ENCODE results near the gene RNASET2. TPM values are rescaled to one million over a fixed set of nuclear protein-coding genes. Genes with fewer than 3 reads are reported as not detected.

RNASET2 gene
- total RNA-seq, 1 donor from 2014 or later, result 13.4 TPM

DNA sequence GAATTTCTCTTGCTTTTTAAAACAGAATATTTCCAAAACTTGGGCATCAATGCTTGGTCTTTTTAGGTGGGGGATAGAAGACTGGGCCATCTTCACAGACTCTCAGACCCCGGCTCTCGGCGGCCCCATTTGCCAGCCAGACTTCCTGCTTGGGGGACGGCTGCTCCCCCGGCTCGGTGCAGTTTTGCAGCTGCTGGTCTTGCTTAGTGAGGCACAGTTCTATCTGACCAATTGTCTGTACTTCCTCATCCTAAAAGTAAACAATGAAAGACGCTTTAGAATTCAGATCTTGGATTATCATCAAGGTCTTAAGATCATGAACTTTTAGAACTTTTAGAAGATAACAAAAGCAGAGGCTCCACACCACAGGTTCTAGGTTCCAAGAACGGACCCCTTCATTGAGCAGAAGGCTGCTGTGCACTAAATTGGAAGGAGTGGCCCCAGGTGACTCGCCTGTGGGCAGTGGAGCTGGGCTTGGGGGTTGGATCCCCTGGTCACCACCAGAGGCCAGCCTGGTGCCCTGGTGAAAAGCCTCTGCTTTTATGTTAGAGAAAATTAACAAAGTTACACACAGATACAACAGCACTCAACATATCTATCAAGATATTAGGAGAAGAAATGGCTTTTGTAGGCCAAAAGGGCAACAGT, 26.7 kb downstream of the RNASET2 start:
- intact Hi-C loops (cut with micrococcal nuclease), result no loop called here
- no peak for DNase-seq
- peak overlapping the region; percentile 48 for H3K4me3 ChIP-seq
- H3K27ac ChIP-seq (replicated peaks), result peak overlapping the region; percentile 90
- TF ChIP-seq, protein P1, sequence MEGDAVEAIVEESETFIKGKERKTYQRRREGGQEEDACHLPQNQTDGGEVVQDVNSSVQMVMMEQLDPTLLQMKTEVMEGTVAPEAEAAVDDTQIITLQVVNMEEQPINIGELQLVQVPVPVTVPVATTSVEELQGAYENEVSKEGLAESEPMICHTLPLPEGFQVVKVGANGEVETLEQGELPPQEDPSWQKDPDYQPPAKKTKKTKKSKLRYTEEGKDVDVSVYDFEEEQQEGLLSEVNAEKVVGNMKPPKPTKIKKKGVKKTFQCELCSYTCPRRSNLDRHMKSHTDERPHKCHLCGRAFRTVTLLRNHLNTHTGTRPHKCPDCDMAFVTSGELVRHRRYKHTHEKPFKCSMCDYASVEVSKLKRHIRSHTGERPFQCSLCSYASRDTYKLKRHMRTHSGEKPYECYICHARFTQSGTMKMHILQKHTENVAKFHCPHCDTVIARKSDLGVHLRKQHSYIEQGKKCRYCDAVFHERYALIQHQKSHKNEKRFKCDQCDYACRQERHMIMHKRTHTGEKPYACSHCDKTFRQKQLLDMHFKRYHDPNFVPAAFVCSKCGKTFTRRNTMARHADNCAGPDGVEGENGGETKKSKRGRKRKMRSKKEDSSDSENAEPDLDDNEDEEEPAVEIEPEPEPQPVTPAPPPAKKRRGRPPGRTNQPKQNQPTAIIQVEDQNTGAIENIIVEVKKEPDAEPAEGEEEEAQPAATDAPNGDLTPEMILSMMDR (IDR thresholded peaks at IDR 0.05; ENCODE audit: borderline replicate concordance), result no peak
- no peaks in the 10 kb centered on the region for H3K27me3 ChIP-seq (ENCODE audit: low read depth)
- no peaks in the 10 kb centered on the region for H3K9me3 ChIP-seq (replicated peaks)
- H3K36me3 ChIP-seq, result peaks cover 32% of the 10 kb centered on the region
- H3K4me1 ChIP-seq, result peaks cover 30% of the 10 kb centered on the region

DNA sequence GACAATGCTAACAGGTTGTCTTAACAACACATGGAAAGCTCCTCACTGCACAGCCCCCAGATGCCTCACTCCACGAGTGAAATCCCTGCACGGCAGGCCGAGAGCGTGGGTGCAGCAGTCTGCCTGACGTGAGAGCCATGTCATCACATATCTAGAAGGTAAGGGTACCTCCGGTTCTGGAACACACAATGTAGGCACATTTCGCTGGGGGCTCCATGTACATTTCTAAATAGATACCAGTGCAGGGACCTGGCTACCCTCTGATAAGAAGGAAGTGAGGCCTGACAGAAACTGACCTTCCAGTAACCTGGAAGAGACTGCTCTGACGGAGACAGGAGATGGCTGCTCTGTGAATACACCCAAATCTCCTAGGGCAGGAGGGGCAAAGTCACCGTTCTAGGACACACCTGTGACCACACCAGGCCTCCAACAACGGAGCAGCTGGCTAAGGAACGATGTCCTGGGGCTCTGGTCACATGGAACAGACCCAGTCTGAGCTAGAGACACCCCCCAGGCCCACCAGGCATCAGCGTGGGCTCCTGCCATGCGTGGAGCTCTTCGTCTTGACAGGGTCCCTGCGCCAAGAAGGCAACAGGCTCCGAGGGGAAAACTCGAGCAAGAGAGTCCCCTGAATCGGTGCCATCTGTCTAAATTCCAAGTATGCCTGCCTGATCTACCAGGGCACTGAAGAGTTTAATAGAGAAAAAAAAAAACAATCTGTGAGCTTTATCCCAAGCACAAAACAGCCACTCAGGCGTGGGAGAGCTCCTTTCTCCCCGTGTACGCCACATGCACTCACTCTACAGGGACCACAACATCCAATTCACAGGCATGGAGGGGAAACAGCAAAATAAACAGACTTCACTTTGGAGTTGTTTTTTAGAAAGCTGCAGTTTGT, 27.5 kb downstream of the RNASET2 start:
- intact Hi-C loops (cut with micrococcal nuclease), result no loop called here
- peaks cover 24% of the 10 kb centered on the region for H3K36me3 ChIP-seq
- DNase-seq, result no peak
- TF ChIP-seq, protein P1 (IDR thresholded peaks at IDR 0.05; ENCODE audit: borderline replicate concordance), result no peak
- H3K4me3 ChIP-seq, result peak overlapping the region; percentile 48
- no peaks in the 10 kb centered on the region for H3K27me3 ChIP-seq (ENCODE audit: low read depth)
- peak overlapping the region; percentile 90 for H3K27ac ChIP-seq (replicated peaks)
- no peaks in the 10 kb centered on the region for H3K9me3 ChIP-seq (replicated peaks)
- peaks cover 30% of the 10 kb centered on the region for H3K4me1 ChIP-seq

DNA sequence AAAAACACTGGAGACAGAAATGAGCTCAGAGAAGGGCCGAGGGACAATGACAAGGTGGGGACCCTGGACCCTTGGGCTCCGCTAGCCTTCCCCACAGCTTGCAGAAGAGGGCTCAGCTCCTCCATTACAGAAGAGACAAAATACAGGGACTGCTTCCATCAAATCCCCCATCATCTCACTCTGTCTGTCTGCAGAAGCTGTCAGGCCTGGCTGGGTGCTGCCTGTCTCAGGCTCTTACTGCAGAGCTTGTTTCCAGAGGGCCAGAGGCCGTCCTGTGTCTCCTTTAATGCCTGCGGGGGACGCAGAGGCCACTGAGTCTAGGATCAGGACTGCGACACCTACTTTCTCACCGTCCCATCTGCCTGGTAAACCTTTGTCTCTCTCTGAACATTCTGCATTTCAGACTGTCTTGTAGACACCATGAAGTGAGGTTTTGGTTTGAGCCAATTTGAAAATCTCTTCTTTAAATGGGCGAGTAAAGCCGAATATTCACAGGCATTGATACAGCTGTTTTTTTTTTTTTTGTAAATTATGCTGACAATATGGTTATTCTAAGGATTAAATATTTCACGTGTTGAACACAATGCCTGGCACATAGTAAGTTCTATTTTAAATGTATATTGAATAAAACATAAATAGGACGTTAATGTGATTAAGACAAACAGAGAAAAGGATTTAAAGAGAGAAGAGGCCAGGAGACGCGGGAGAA, 28.3 kb downstream of the RNASET2 start:
- Histone ChIP-seq H3K9me3 (replicated peaks) (no peaks in the 10 kb centered on the region), H3K4me3 (peak overlapping the region; percentile 48), H3K27me3 (ENCODE audit: low read depth) (no peaks in the 10 kb centered on the region), H3K27ac (replicated peaks) (peak overlapping the region; percentile 90), H3K4me1 (peaks cover 30% of the 10 kb centered on the region), H3K36me3 (peaks cover 16% of the 10 kb centered on the region)
- TF ChIP-seq, protein P1 (IDR thresholded peaks at IDR 0.05; ENCODE audit: borderline replicate concordance), result no peak
- intact Hi-C loops (cut with micrococcal nuclease), result no loop called here
- no peak for DNase-seq

DNA sequence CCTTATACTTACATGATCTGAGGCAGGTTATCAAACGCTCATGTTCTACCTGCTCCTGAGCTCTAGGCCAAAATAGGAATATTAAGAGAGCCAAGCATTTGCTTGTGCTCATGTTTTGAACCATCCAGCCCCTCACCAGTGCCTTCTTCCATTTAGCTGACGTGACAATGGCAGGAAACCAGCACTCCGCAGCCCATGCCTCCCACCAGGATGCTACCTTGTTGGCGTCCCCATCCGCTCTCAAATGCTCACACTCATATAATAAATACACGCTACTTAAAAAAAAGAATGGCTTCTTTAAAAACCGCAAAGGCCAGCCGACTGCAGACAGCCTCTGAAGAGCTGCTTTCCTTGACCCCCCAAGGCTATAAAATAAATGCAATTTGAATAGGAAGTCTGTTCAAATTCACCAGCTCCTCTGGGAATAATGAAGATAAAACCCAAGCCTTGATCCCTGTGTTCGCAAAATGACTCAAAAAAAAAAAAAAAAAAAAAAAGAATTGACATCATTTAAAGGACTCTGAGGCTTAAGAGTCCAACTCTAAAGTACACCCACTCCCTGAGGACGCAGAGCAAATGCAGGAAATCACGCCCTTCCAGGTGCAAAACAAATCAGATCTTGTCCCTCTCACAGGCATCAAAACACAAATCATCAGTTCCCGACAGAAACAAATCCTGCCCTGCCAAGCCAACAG, 29.0 kb downstream of the RNASET2 start:
- DNase-seq, result no peak
- H3K4me3 ChIP-seq, result peak overlapping the region; percentile 48
- no peaks in the 10 kb centered on the region for H3K27me3 ChIP-seq (ENCODE audit: low read depth)
- H3K27ac ChIP-seq (replicated peaks), result peak overlapping the region; percentile 90
- H3K9me3 ChIP-seq (replicated peaks), result no peaks in the 10 kb centered on the region
- intact Hi-C loops (cut with micrococcal nuclease), result no loop called here
- peaks cover 15% of the 10 kb centered on the region for H3K36me3 ChIP-seq
- TF ChIP-seq, protein P1 (IDR thresholded peaks at IDR 0.05; ENCODE audit: borderline replicate concordance), result no peak
- H3K4me1 ChIP-seq, result peaks cover 30% of the 10 kb centered on the region

DNA sequence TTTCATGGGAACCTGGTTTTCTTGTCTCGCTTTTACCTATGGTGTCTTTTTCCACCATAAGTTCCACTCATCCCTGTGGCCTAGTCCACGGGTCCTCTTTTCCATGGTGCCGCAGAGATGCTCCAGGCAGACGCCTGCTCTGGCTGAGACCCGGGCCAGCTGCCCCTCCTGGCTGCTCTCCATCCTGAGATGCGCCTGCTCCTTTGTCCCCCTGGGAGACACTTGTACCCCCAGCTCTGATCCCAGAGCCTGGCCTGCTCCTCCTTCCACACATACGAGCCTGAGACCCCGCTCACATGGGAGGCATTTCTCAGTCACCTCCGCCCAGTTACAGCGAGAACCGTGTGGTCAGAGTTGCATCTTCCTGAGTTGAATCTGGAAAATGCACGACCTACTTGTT, 29.6 kb downstream of the RNASET2 start:
- intact Hi-C loops (cut with micrococcal nuclease), result no loop called here
- TF ChIP-seq, protein P1 (IDR thresholded peaks at IDR 0.05; ENCODE audit: borderline replicate concordance), result no peak
- Histone ChIP-seq H3K9me3 (replicated peaks) (no peaks in the 10 kb centered on the region), H3K27ac (replicated peaks) (peak overlapping the region; percentile 90), H3K4me3 (peak overlapping the region; percentile 48), H3K4me1 (peaks cover 30% of the 10 kb centered on the region), H3K36me3 (peaks cover 15% of the 10 kb centered on the region), H3K27me3 (ENCODE audit: low read depth) (no peaks in the 10 kb centered on the region)
- DNase-seq, result no peak
